Central memory CD4-positive, alpha-beta T cell (primary cell): ENCODE data around the gene LUC7L.
"Not testable (repeated sequence)": the region's sequence is repeated elsewhere in the genome, so short reads cannot be mapped to it uniquely, and the experiment has no call there.

Experiments
- DNase-seq: peaks from one replicate; pipeline ENCODE4 v3.0.0; 2022

Gene LUC7L

DNA sequence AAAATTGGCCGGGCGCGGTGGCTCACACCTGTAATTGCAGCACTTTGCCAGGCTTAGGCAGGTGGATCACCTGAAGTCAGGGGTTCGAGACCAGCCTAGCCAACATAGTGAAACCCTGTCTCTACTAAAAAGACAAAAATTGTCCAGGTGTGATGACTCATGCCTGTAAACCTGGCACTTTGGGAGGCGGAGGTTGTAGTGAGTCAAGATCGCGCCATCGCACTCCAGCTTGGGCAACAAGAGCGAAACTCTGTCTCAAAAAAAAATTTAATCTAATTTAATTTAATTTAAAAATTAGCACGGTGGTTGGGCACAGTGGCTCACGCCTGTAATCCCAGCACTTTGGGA lies 50.6 kb downstream of the LUC7L start:
- no peak for DNase-seq

DNA sequence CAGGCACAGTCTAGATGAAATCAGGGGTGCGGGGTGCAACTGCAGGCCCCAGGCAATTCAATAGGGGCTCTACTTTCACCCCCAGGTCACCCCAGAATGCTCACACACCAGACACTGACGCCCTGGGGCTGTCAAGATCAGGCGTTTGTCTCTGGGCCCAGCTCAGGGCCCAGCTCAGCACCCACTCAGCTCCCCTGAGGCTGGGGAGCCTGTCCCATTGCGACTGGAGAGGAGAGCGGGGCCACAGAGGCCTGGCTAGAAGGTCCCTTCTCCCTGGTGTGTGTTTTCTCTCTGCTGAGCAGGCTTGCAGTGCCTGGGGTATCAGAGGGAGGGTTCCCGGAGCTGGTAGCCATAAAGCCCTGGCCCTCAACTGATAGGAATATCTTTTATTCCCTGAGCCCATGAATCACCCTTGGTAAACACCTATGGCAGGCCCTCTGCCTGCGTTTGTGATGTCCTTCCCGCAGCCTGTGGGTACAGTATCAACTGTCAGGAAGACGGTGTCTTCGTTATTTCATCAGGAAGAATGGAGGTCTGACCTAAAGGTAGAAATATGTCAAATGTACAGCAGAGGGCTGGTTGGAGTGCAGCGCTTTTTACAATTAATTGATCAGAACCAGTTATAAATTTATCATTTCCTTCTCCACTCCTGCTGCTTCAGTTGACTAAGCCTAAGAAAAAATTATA lies 51.1 kb downstream of the LUC7L start:
- no peak for DNase-seq

DNA sequence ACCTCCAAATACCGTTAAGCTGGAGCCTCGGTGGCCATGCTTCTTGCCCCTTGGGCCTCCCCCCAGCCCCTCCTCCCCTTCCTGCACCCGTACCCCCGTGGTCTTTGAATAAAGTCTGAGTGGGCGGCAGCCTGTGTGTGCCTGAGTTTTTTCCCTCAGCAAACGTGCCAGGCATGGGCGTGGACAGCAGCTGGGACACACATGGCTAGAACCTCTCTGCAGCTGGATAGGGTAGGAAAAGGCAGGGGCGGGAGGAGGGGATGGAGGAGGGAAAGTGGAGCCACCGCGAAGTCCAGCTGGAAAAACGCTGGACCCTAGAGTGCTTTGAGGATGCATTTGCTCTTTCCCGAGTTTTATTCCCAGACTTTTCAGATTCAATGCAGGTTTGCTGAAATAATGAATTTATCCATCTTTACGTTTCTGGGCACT lies 51.8 kb downstream of the LUC7L start:
- DNase-seq = no peak

DNA sequence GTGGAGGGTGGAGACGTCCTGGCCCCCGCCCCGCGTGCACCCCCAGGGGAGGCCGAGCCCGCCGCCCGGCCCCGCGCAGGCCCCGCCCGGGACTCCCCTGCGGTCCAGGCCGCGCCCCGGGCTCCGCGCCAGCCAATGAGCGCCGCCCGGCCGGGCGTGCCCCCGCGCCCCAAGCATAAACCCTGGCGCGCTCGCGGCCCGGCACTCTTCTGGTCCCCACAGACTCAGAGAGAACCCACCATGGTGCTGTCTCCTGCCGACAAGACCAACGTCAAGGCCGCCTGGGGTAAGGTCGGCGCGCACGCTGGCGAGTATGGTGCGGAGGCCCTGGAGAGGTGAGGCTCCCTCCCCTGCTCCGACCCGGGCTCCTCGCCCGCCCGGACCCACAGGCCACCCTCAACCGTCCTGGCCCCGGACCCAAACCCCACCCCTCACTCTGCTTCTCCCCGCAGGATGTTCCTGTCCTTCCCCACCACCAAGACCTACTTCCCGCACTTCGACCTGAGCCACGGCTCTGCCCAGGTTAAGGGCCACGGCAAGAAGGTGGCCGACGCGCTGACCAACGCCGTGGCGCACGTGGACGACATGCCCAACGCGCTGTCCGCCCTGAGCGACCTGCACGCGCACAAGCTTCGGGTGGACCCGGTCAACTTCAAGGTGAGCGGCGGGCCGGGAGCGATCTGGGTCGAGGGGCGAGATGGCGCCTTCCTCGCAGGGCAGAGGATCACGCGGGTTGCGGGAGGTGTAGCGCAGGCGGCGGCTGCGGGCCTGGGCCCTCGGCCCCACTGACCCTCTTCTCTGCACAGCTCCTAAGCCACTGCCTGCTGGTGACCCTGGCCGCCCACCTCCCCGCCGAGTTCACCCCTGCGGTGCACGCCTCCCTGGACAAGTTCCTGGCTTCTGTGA lies 52.5 kb downstream of the LUC7L start, which contains the start of gene HBA1:
TSS of gene HBA1 (plus strand) at position 204 of the 906 bp plus-strand sequence. CDS start at position 241, 37 bp downstream.
- not testable (repeated sequence) for DNase-seq

DNA sequence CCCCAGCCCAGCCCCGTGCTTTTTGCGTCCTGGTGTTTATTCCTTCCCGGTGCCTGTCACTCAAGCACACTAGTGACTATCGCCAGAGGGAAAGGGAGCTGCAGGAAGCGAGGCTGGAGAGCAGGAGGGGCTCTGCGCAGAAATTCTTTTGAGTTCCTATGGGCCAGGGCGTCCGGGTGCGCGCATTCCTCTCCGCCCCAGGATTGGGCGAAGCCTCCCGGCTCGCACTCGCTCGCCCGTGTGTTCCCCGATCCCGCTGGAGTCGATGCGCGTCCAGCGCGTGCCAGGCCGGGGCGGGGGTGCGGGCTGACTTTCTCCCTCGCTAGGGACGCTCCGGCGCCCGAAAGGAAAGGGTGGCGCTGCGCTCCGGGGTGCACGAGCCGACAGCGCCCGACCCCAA lies 53.2 kb downstream of the LUC7L start:
- DNase-seq = not testable (repeated sequence)

DNA sequence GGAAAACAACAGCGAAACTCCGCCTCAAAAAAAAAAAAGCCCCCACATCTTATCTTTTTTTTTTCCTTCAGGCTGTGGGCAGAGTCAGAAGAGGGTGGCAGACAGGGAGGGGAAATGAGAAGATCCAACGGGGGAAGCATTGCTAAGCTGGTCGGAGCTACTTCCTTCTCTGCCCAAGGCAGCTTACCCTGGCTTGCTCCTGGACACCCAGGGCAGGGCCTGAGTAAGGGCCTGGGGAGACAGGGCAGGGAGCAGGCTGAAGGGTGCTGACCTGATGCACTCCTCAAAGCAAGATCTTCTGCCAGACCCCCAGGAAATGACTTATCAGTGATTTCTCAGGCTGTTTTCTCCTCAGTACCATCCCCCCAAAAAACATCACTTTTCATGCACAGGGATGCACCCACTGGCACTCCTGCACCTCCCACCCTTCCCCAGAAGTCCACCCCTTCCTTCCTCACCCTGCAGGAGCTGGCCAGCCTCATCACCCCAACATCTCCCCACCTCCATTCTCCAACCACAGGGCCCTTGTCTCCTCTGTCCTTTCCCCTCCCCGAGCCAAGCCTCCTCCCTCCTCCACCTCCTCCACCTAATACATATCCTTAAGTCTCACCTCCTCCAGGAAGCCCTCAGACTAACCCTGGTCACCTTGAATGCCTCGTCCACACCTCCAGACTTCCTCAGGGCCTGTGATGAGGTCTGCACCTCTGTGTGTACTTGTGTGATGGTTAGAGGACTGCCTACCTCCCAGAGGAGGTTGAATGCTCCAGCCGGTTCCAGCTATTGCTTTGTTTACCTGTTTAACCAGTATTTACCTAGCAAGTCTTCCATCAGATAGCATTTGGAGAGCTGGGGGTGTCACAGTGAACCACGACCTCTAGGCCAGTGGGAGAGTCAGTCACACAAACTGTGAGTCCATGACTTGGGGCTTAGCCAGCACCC lies 54.0 kb downstream of the LUC7L start:
- DNase-seq = no peak

DNA sequence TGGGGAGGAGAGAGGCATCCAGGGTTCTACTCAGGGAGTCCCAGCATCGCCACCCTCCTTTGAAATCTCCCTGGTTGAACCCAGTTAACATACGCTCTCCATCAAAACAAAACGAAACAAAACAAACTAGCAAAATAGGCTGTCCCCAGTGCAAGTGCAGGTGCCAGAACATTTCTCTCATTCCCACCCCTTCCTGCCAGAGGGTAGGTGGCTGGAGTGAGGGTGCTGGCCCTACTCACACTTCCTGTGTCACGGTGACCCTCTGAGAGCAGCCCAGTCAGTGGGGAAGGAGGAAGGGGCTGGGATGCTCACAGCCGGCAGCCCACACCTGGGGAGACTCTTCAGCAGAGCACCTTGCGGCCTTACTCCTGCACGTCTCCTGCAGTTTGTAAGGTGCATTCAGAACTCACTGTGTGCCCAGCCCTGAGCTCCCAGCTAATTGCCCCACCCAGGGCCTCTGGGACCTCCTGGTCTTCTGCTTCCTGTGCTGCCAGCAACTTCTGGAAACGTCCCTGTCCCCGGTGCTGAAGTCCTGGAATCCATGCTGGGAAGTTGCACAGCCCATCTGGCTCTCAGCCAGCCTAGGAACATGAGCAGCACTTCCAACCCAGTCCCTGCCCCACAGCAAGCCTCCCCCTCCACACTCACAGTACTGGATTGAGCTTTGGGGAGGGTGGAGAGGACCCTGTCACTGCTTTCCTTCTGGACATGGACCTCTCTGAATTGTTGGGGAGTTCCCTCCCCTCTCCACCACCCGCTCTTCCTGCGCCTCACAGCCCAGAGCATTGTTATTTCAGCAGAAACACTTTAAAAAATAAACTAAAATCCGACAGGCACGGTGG lies 55.1 kb downstream of the LUC7L start:
- not testable (repeated sequence) for DNase-seq

DNA sequence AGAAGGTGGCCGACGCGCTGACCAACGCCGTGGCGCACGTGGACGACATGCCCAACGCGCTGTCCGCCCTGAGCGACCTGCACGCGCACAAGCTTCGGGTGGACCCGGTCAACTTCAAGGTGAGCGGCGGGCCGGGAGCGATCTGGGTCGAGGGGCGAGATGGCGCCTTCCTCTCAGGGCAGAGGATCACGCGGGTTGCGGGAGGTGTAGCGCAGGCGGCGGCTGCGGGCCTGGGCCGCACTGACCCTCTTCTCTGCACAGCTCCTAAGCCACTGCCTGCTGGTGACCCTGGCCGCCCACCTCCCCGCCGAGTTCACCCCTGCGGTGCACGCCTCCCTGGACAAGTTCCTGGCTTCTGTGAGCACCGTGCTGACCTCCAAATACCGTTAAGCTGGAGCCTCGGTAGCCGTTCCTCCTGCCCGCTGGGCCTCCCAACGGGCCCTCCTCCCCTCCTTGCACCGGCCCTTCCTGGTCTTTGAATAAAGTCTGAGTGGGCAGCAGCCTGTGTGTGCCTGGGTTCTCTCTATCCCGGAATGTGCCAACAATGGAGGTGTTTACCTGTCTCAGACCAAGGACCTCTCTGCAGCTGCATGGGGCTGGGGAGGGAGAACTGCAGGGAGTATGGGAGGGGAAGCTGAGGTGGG lies 55.9 kb downstream of the LUC7L start:
- DNase-seq = not testable (repeated sequence)

DNA sequence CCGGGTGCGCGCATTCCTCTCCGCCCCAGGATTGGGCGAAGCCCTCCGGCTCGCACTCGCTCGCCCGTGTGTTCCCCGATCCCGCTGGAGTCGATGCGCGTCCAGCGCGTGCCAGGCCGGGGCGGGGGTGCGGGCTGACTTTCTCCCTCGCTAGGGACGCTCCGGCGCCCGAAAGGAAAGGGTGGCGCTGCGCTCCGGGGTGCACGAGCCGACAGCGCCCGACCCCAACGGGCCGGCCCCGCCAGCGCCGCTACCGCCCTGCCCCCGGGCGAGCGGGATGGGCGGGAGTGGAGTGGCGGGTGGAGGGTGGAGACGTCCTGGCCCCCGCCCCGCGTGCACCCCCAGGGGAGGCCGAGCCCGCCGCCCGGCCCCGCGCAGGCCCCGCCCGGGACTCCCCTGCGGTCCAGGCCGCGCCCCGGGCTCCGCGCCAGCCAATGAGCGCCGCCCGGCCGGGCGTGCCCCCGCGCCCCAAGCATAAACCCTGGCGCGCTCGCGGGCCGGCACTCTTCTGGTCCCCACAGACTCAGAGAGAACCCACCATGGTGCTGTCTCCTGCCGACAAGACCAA lies 56.8 kb downstream of the LUC7L start, which contains the start of gene HBA2:
TSS of gene HBA2 (plus strand) at position 503 of the 568 bp plus-strand sequence. CDS start at position 540, 37 bp downstream.
- not testable (repeated sequence) for DNase-seq

DNA sequence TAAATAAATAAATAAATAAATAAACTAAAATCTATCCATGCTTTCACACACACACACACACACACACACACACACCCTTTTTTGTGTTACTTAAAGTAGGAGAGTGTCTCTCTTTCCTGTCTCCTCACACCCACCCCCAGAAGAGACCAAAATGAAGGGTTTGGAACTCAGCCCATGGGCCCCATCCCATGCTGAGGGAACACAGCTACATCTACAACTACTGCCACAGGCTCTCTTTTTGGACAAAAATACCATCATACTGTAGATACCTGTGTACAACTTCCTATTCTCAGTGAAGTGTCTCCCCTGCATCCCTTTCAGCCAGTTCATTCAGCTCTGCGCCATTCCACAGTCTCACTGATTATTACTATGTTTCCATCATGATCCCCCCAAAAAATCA lies 58.5 kb downstream of the LUC7L start:
- DNase-seq = no peak

DNA sequence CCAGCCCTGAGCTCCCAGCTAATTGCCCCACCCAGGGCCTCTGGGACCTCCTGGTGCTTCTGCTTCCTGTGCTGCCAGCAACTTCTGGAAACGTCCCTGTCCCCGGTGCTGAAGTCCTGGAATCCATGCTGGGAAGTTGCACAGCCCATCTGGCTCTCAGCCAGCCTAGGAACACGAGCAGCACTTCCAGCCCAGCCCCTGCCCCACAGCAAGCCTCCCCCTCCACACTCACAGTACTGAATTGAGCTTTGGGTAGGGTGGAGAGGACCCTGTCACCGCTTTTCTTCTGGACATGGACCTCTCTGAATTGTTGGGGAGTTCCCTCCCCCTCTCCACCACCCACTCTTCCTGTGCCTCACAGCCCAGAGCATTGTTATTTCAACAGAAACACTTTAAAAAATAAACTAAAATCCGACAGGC lies 59.2 kb downstream of the LUC7L start:
- DNase-seq = not testable (repeated sequence)

DNA sequence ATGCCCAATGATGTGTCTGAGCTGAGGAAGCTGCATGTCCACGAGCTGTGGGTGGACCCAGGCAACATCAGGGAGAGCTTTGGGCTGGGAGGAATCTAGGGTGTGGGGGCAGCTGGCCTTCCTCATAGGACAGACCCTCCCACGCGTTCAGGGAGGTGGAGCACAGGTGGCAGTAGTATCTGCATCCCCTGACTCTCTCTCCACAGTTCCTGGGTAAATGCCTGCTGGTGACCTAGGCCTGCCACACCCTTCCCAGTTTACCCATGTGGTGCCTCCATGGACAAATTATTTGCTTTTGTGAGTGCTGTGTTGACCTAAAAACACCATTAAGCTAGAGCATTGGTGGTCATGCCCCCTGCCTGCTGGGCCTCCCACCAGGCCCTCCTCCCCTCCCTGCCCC lies 60.2 kb downstream of the LUC7L start:
- DNase-seq = no peak

DNA sequence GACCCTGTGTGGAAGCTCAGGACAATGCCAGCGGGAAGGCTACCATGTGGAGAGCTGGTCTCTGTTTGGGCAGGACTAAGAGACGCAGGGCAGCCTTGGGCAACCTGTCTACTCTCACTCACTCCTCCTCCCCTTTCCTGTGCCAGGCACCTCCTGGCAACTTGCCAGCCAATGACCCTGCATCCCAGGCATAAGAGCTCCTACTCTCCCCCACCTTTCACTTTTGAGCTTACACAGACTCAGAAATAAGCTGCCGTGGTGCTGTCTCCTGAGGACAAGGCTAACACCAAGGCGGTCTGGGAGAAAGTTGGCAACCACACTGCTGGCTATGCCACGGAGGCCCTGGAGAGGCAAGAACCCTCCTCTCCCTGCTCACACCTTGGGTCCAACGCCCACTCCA lies 60.8 kb downstream of the LUC7L start:
- no peak for DNase-seq

DNA sequence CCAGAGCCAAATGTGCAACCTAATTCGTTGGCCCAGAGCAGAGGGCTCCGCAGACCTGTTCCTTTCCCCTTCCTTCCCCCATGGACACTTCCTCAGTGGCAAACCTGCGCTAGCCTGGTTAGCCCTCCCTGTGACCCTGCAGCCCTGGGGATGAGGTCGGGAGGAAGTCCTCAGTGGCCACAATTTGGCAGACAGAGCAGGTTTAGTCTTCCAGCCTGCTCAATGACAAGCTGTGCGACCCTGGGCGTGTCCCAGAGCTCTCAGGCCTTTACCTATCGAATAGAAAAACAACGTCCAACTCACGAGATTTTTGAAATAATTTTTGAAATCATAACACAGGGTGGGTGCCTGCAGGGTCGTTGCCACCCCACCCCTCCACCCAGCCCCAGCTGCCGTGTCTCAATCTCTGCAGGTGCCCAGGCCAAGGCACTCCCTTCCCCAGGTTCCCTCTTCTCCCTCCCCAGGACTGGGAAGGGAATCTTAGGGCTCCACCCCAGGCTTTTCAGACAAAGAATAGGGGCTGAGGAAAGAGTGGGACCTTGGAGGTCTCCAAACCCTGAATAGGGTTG lies 62.0 kb downstream of the LUC7L start:
- DNase-seq = no peak

DNA sequence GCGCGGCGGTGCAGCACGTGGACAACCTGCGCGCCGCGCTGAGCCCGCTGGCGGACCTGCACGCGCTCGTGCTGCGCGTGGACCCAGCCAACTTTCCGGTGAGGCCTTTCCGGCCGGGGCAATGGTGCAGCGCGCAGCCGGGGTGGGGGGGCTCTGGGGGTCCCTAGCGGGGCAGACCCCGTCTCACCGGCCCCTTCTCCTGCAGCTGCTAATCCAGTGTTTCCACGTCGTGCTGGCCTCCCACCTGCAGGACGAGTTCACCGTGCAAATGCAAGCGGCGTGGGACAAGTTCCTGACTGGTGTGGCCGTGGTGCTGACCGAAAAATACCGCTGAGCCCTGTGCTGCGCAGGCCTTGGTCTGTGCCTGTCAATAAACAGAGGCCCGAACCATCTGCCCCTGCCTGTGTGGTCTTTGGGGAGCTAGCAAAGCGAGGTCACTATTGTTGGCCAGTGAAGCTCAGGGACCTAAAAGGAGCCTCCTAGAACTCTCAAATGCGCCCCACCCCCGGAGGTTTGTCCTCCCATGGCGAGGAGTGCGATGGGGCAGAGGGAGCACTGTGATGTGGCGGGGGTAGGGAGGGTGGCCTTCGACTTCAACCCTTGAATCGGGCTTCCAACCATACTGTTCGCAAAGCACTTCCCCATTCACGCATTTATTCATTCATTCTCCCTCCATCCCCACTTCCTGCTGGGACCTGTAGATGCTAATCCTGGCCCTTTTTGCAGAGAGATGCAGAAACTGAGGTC lies 62.7 kb downstream of the LUC7L start:
- DNase-seq = no peak

DNA sequence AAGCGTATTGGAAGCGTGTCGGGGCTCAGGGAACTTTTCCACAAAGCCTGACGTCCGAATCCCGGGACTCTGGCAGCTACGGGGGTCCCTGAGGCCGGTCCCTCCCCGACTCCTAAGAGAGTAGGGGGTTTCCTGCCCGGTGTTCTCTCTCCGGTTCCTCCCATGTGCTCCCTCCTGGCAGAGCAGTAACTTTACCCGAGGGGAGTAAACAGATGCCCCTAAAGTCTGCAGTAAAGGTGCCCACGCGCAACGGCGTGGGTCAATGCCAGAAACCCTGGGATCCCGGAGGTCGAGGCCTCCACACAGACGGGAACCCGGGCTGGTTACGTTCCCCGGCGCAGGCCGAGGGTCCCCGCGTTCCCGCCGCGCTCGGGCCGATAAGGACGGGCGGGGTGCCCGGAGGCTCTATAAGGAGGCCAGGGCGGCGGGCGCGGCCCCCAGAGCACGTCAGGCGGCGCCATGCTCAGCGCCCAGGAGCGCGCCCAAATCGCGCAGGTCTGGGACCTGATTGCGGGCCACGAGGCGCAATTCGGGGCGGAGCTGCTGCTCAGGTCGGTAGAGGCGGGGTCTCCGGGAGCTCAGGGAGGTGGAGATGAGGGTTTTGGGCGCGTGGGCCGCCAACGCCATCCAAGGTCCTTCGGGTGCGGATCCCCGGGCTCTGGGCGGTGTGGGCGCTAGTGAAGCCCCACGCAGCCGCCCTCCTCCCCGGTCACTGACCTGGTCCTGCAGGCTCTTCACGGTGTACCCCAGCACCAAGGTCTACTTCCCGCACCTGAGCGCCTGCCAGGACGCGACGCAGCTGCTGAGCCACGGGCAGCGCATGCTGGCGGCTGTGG lies 63.5 kb downstream of the LUC7L start, which contains the start of gene HBM:
TSS of gene HBM (plus strand) at position 440 of the 836 bp plus-strand sequence. CDS start at position 460, 20 bp downstream.
- no peak for DNase-seq

DNA sequence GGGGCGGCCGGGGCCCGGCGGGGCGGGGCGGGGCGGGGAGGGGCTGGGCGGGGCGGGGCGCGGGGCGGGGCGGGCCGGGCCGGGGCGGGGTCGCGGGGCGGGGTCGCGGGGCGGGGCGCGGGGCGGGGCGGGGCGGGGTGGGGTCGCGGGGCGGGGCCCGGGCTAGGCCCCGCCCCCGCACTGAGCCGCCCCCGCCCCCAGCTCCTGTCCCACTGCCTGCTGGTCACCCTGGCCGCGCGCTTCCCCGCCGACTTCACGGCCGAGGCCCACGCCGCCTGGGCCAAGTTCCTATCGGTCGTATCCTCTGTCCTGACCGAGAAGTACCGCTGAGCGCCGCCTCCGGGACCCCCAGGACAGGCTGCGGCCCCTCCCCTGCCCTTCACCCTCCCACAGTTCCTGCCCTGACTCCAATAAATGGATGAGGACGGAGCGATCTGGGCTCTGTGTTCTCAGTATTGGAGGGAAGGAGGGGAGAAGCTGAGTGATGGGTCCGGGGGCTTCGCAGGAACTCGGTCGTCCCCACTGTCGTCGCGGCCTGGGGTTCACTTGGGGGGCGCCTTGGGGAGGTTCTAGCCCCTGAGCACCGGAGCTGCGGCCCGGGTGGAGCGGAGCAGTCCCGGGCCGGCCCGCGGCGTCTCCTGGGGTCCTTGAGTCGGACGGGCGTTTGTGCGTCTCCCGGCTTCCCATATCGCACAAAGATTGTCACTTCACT lies 64.3 kb downstream of the LUC7L start:
- no peak for DNase-seq
